HL-60 (cell line): ENCODE measurements around the gene SLC5A4.
"Not testable (repeated sequence)": the region's sequence is repeated elsewhere in the genome, so short reads cannot be mapped to it uniquely, and the experiment has no call there.

Experiments used
- DNase-seq, 2 experiments: peaks; one replicate each; pipeline ENCODE4 v3.0.0-alpha.2; 2010 to 2020; ENCODE audit warnings: low read depth in 1 of 2, low spot score in 1 of 2
- H3K27ac ChIP-seq: fragments of 250-450 bp; sonication (Bioruptor Pico); replicated peaks from 2 replicates; pipeline ENCODE4 v1.5.1; 2020; ENCODE audit warnings: mild to moderate bottlenecking, moderate library complexity
- H3K27me3 ChIP-seq: fragments of 250-450 bp; sonication (Bioruptor Pico); 2 replicates; pipeline ENCODE4 v1.5.1; 2021; ENCODE audit warnings: mild to moderate bottlenecking, moderate library complexity; ENCODE audit not compliant: insufficient read depth, poor library complexity, severe bottlenecking
- H3K4me3 ChIP-seq: replicated peaks from 2 replicates; pipeline ENCODE4 v1.5.1; 2011; ENCODE audit warnings: mild to moderate bottlenecking, control low read depth, low read length; ENCODE audit not compliant: insufficient read depth
- GABPA ChIP-seq: IDR thresholded peaks from 2 replicates; pipeline ENCODE4 v1.6.1; 2012; ENCODE audit warnings: low read depth
- POLR2AphosphoS5 ChIP-seq: IDR thresholded peaks from 2 replicates; pipeline ENCODE4 v1.6.1; 2012; ENCODE audit warnings: low read depth
- SPI1 ChIP-seq: IDR thresholded peaks from 2 replicates; pipeline ENCODE4 v1.6.1; 2012; ENCODE audit warnings: low read depth, mild to moderate bottlenecking, borderline replicate concordance
- long read RNA-seq: library from polyadenylated mRNA; unstranded; transcript quantifications from one replicate; pipeline ENCODE4 v2.0.0, GENCODE V29; 2020
- TF ChIP-seq, protein P1 (sequence below): IDR thresholded peaks from one replicate; pipeline ENCODE4 v1.5.1; 2011; ENCODE audit warnings: low read length, control low read depth, inconsistent platforms; ENCODE audit not compliant: insufficient read depth
- TF ChIP-seq, protein P2 (sequence below): IDR thresholded peaks from 2 replicates; pipeline ENCODE4 v1.6.1; 2012; ENCODE audit warnings: low read depth; ENCODE audit not compliant: insufficient replicate concordance

The SLC5A4 gene
- long read RNA-seq, result 0 reads

- H3K27ac ChIP-seq, result no peak within 1 kb of the TSS
- no peak for TF ChIP-seq SPI1
- TF ChIP-seq, protein P1, sequence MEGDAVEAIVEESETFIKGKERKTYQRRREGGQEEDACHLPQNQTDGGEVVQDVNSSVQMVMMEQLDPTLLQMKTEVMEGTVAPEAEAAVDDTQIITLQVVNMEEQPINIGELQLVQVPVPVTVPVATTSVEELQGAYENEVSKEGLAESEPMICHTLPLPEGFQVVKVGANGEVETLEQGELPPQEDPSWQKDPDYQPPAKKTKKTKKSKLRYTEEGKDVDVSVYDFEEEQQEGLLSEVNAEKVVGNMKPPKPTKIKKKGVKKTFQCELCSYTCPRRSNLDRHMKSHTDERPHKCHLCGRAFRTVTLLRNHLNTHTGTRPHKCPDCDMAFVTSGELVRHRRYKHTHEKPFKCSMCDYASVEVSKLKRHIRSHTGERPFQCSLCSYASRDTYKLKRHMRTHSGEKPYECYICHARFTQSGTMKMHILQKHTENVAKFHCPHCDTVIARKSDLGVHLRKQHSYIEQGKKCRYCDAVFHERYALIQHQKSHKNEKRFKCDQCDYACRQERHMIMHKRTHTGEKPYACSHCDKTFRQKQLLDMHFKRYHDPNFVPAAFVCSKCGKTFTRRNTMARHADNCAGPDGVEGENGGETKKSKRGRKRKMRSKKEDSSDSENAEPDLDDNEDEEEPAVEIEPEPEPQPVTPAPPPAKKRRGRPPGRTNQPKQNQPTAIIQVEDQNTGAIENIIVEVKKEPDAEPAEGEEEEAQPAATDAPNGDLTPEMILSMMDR, result no peak
- TF ChIP-seq, protein P2, sequence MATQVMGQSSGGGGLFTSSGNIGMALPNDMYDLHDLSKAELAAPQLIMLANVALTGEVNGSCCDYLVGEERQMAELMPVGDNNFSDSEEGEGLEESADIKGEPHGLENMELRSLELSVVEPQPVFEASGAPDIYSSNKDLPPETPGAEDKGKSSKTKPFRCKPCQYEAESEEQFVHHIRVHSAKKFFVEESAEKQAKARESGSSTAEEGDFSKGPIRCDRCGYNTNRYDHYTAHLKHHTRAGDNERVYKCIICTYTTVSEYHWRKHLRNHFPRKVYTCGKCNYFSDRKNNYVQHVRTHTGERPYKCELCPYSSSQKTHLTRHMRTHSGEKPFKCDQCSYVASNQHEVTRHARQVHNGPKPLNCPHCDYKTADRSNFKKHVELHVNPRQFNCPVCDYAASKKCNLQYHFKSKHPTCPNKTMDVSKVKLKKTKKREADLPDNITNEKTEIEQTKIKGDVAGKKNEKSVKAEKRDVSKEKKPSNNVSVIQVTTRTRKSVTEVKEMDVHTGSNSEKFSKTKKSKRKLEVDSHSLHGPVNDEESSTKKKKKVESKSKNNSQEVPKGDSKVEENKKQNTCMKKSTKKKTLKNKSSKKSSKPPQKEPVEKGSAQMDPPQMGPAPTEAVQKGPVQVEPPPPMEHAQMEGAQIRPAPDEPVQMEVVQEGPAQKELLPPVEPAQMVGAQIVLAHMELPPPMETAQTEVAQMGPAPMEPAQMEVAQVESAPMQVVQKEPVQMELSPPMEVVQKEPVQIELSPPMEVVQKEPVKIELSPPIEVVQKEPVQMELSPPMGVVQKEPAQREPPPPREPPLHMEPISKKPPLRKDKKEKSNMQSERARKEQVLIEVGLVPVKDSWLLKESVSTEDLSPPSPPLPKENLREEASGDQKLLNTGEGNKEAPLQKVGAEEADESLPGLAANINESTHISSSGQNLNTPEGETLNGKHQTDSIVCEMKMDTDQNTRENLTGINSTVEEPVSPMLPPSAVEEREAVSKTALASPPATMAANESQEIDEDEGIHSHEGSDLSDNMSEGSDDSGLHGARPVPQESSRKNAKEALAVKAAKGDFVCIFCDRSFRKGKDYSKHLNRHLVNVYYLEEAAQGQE, result no peak
- no peak for TF ChIP-seq POLR2AphosphoS5
- TF ChIP-seq GABPA, result no peak
- H3K27me3 ChIP-seq, result no peaks in the 10 kb centered on the region
- H3K4me3 ChIP-seq, result no peak within 1 kb of the TSS
- no peak for DNase-seq
Measured at GRCh38 chr22:32255217-32255616, at the start of gene SLC5A4. Gene SLC5A4, minus strand, starts transcription at chr22:32255347. Its CDS starts 18 bp downstream, at chr22:32255329.

DNA sequence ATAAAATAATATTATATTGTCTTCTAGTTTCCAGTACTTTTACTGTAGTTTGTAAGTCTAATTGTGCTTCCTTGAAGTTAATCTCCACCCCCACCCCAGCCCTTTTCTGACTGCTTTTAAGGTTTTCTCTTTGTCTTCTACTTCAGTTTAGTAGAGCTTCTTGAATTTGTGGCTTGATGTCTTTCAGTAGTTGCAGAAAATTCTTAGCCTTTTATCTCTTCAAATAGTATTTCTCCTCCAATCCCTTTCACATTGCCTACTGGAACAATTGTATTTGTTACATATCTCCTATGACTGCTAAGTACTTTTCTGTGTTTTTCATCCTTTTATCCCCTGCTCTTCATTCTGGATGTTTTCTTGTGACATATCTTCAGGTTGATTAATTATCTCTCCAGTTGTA is 38.8 kb upstream of the SLC5A4 start:
- H3K27me3 ChIP-seq, H3K4me3 ChIP-seq, DNase-seq, H3K27ac ChIP-seq: not testable (repeated sequence)

- TF ChIP-seq SPI1 (no peak), POLR2AphosphoS5 (no peak), GABPA (no peak)
- TF ChIP-seq, protein P2, result no peak
- TF ChIP-seq, protein P1, result no peak
- no peak for DNase-seq
- no peak overlapping the region for H3K4me3 ChIP-seq
- no peaks in the 10 kb centered on the region for H3K27me3 ChIP-seq
- no peak overlapping the region for H3K27ac ChIP-seq
Measured at GRCh38 chr22:32286290-32286840, 31.2 kb upstream of the SLC5A4 start.

DNA sequence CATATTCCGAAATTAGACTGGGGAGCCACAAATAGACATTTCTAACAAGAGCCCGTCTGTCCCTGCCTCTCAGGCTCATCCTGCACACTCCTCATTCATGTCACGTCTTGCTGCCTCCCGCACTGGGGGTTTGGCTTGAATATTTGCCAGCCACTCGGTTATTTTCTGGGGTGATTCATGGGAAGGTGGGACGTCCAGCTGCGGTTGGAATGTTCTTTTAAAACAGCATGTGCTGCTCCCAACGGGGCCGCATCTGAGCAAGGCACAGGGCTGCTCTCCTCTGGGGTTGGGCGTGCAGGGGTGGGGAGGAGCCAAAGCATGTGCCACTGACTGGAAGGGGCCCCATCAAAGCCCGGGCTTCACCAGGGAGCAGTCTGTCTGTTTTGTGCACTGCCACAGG is 25.9 kb upstream of the SLC5A4 start:
- TF ChIP-seq, protein P1, result no peak
- TF ChIP-seq GABPA, result no peak
- TF ChIP-seq, protein P2, result no peak
- TF ChIP-seq SPI1, result no peak
- TF ChIP-seq POLR2AphosphoS5, result no peak
- H3K4me3 ChIP-seq, result no peak overlapping the region
- no peaks in the 10 kb centered on the region for H3K27me3 ChIP-seq
- DNase-seq, result no peak
- H3K27ac ChIP-seq, result no peak overlapping the region

DNA sequence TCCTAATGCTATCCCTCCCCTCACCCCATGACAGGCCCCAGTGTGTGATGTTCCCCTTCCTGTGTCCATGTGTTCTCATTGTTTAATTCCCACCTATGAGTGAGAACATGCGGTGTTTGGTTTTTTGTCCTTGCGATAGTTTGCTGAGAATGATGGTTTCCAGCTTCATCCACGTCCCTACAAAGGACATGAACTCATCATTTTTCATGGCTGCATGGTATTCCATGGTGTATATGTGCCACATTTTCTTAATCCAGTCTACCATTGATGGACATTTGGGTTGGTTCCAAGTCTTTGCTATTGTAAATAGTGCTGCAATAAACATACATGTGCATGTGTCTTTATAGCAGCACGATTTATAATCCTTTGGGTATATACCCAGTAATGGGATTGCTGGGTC is 20.2 kb upstream of the SLC5A4 start:
- H3K27ac ChIP-seq, DNase-seq, H3K4me3 ChIP-seq, H3K27me3 ChIP-seq: not testable (repeated sequence)
